SIG-M5 treated with dmso at 0.1 percent for 504 hours (cell line): Measurements from ENCODE around the gene ITM2B.
A peak's percentile ranks its signal among the peaks of the same experiment; 100 is the strongest.
"Not testable (repeated sequence)": the region's sequence is repeated elsewhere in the genome, so short reads cannot be mapped to it uniquely, and the experiment has no call there.

Source experiments
- DNase-seq: peaks from one replicate; lab custom pipeline; 2025; ENCODE audit not compliant: unreplicated experiment; lab: John Stamatoyannopoulos, UW

Gene ITM2B

GRCh38 chr13:48233046-48233888, at the start of gene ITM2B:
Gene ITM2B (plus strand): TSS chr13:48233206. CDS start chr13:48233361, 155 bp downstream.
- peak; percentile 75 for DNase-seq

GRCh38 chr13:48184260-48184659, 48.7 kb upstream of the ITM2B start:
- no peak for DNase-seq

GRCh38 chr13:48185018-48185417, 48.0 kb upstream of the ITM2B start:
- no peak for DNase-seq

- DNase-seq, result no peak
Measured at GRCh38 chr13:48186722-48187121, 46.3 kb upstream of the ITM2B start.

GRCh38 chr13:48188131-48188530, 44.9 kb upstream of the ITM2B start:
- no peak for DNase-seq

- no peak for DNase-seq
Measured at GRCh38 chr13:48188601-48189000, 44.4 kb upstream of the ITM2B start.

GRCh38 chr13:48189171-48189570, 43.8 kb upstream of the ITM2B start:
- DNase-seq, result no peak

- DNase-seq, result peak; percentile 21
Measured at GRCh38 chr13:48192411-48192935, 40.5 kb upstream of the ITM2B start.

- peak; percentile 79 for DNase-seq
Measured at GRCh38 chr13:48194379-48194754, 38.6 kb upstream of the ITM2B start.

GRCh38 chr13:48199404-48199946, 33.5 kb upstream of the ITM2B start:
- DNase-seq, result no peak

GRCh38 chr13:48201044-48201443, 32.0 kb upstream of the ITM2B start:
- no peak for DNase-seq

GRCh38 chr13:48207207-48207606, 25.8 kb upstream of the ITM2B start:
- not testable (repeated sequence) for DNase-seq

- DNase-seq, result peak; percentile 86
Measured at GRCh38 chr13:48210178-48210577, 22.8 kb upstream of the ITM2B start.

- DNase-seq, result no peak
Measured at GRCh38 chr13:48214519-48215121, 18.4 kb upstream of the ITM2B start.

- not testable (repeated sequence) for DNase-seq
Measured at GRCh38 chr13:48215511-48216203, 17.3 kb upstream of the ITM2B start.

- DNase-seq, result no peak
Measured at GRCh38 chr13:48216204-48216711, 16.7 kb upstream of the ITM2B start.

GRCh38 chr13:48220592-48220980, 12.4 kb upstream of the ITM2B start:
- no peak for DNase-seq

- DNase-seq, result no peak
Measured at GRCh38 chr13:48220981-48221685, 11.9 kb upstream of the ITM2B start.

- peak; percentile 29 for DNase-seq
Measured at GRCh38 chr13:48221686-48222187, 11.3 kb upstream of the ITM2B start.
